ENCODE measurements around the gene NTSR1.

Gene NTSR1

GRCh38 chr20:62726716-62727583 lies 18.3 kb downstream of the NTSR1 start:
- no peak for DNase-seq

GRCh38 chr20:62727584-62728027 lies 19.0 kb downstream of the NTSR1 start:
- no peak for DNase-seq

- peak; percentile 73 for DNase-seq
Measured at GRCh38 chr20:62728028-62728780, 19.6 kb downstream of the NTSR1 start.

GRCh38 chr20:62728781-62729300 lies 20.2 kb downstream of the NTSR1 start:
- no peak for DNase-seq

- no peak for DNase-seq
Measured at GRCh38 chr20:62730481-62730880, 21.8 kb downstream of the NTSR1 start.

GRCh38 chr20:62732031-62732760 lies 23.6 kb downstream of the NTSR1 start:
- DNase-seq = peak; percentile 60

GRCh38 chr20:62732842-62733525 lies 24.3 kb downstream of the NTSR1 start:
- no peak for DNase-seq

- DNase-seq = no peak
Measured at GRCh38 chr20:62733526-62733842, 24.8 kb downstream of the NTSR1 start.

GRCh38 chr20:62733891-62734290 lies 25.3 kb downstream of the NTSR1 start:
- no peak for DNase-seq

GRCh38 chr20:62734326-62734725 lies 25.7 kb downstream of the NTSR1 start:
- no peak for DNase-seq

GRCh38 chr20:62734881-62735280 lies 26.2 kb downstream of the NTSR1 start:
- DNase-seq = no peak

GRCh38 chr20:62735331-62735821 lies 26.7 kb downstream of the NTSR1 start:
- peak; percentile 27 for DNase-seq

- DNase-seq = no peak
Measured at GRCh38 chr20:62736026-62736406, 27.4 kb downstream of the NTSR1 start.

- no peak for DNase-seq
Measured at GRCh38 chr20:62736407-62737071, 27.9 kb downstream of the NTSR1 start.

- DNase-seq = no peak
Measured at GRCh38 chr20:62737271-62737811, 28.7 kb downstream of the NTSR1 start.

GRCh38 chr20:62738025-62738881 lies 29.6 kb downstream of the NTSR1 start:
- no peak for DNase-seq

GRCh38 chr20:62739067-62739466 lies 30.4 kb downstream of the NTSR1 start:
- no peak for DNase-seq

GRCh38 chr20:62739581-62740285 lies 31.1 kb downstream of the NTSR1 start:
- peak; percentile 69 for DNase-seq

GRCh38 chr20:62740286-62741141 lies 31.9 kb downstream of the NTSR1 start:
- peak; percentile 85 for DNase-seq

Measured in hematopoietic multipotent progenitor cell treated with erythropoietin and hydrocortisone succinate and interleukin-3 and kit ligand, for 4 days (in vitro differentiated cells).